Parathyroid adenoma (tissue), 2 donors: ENCODE measurements around the gene AK1.
"Not testable (repeated sequence)": the region's sequence is repeated elsewhere in the genome, so short reads cannot be mapped to it uniquely, and the experiment has no call there.

ENCODE experiments used
- H2AFZ ChIP-seq: fragments of 300-600 bp; sonication (generic); one replicate; pipeline ENCODE4 v1.7.0; 2017; ENCODE audit warnings: antibody characterized with exemption, mild to moderate bottlenecking
- H3K27ac ChIP-seq: fragments of 300-600 bp; sonication (generic); one replicate; pipeline ENCODE4 v1.7.0; 2017
- H3K27me3 ChIP-seq: fragments of 300-600 bp; sonication (generic); one replicate; pipeline ENCODE4 v1.7.0; 2017; ENCODE audit warnings: low read length; ENCODE audit not compliant: control insufficient read depth, insufficient read depth
- H3K36me3 ChIP-seq: fragments of 300-600 bp; sonication (generic); one replicate; pipeline ENCODE4 v1.7.0; 2017; ENCODE audit warnings: low read length; ENCODE audit not compliant: control insufficient read depth, insufficient read depth
- H3K4me1 ChIP-seq: fragments of 300-600 bp; sonication (generic); one replicate; pipeline ENCODE4 v1.7.0; 2017; ENCODE audit warnings: control low read depth
- H3K4me2 ChIP-seq: fragments of 300-600 bp; sonication (generic); one replicate; pipeline ENCODE4 v1.7.0; 2017; ENCODE audit warnings: low read length
- H3K4me3 ChIP-seq: fragments of 300-600 bp; sonication (generic); one replicate; pipeline ENCODE4 v1.7.0; 2017; ENCODE audit warnings: low read depth, low read length
- H3K79me2 ChIP-seq: fragments of 300-600 bp; sonication (generic); one replicate; pipeline ENCODE4 v1.7.0; 2017; ENCODE audit warnings: control low read depth
- H3K9ac ChIP-seq: fragments of 300-600 bp; sonication (generic); one replicate; pipeline ENCODE4 v1.7.0; 2017; ENCODE audit warnings: mild to moderate bottlenecking
- H3K9me3 ChIP-seq: fragments of 300-600 bp; sonication (generic); one replicate; pipeline ENCODE4 v1.7.0; 2017; ENCODE audit warnings: low read length; ENCODE audit not compliant: control insufficient read depth
- CTCF ChIP-seq: fragments of 300-600 bp; sonication (generic); IDR thresholded peaks from one replicate; pipeline ENCODE4 v1.7.0; 2017; ENCODE audit warnings: antibody characterized with exemption, mild to moderate bottlenecking
- donor health status: primary hyperparathyroidism.

The AK1 gene

DNA sequence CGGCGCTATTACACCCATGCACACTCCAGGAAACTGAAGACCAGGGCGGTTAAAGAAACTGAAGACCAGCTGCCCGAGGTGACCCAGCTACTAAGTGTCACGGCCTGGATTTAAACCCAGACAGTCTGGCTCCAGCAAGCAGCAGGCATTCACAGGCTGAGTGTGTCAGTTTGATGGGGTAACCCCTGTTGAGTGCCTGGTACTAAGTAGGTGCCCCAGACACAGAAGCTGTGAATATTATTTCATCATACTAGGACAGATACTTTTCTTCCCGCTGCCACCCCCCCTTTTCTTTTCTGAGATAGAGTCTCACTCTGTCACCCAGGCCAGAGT, 30.3 kb downstream of the AK1 start:
- H3K9me3 ChIP-seq = peaks cover 4% of the 10 kb centered on the region
- H3K4me2 ChIP-seq = no peak overlapping the region
- no peaks in the 10 kb centered on the region for H3K36me3 ChIP-seq
- H3K27me3 ChIP-seq = no peaks in the 10 kb centered on the region
- H3K4me1 ChIP-seq = no peaks in the 10 kb centered on the region
- H3K79me2 ChIP-seq = no peaks in the 10 kb centered on the region
- TF ChIP-seq CTCF = no peak
- no peak overlapping the region for H3K27ac ChIP-seq
- H3K4me3 ChIP-seq = no peak overlapping the region
- no peak overlapping the region for H2AFZ ChIP-seq
- H3K9ac ChIP-seq = no peak overlapping the region

DNA sequence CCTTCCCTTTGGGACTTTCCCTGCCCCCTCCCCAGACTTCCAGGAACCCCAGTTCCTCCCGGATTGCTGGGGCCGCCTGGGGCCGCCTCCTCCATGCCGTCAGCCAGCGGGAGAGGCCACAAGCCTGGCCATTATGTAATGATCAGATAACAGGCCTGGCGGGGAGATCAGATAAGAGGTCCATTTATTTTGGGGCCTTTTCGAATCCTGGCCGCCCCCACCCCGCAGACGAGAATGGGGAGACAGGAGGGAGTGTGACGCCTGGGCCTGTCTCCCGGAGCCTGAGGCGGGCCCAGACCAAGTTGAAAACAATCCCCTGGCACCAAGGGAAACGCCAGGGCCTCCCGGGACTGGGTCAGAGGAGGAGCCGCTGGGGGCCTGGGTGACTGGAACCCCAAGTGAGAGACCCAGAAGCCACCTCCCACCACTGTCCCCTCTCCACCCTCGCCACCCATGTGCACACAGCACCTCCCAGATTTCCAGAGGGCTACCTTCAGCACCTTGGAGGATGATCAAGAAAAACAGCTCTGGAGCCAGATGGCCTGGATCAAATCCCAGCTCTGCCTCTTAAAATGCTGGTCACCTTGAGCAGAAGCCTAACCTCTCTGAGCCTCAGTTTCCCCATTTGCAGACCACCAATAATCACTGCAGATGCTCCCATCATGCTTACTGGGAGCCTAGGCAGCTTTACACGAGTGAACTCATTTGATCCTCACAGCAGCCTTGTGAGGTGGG, 30.9 kb downstream of the AK1 start:
- H3K27me3 ChIP-seq = no peaks in the 10 kb centered on the region
- no peak overlapping the region for H3K4me2 ChIP-seq
- no peak overlapping the region for H3K4me3 ChIP-seq
- H3K27ac ChIP-seq = peak overlapping the region; percentile 29
- H3K36me3 ChIP-seq = no peaks in the 10 kb centered on the region
- no peak overlapping the region for H3K9ac ChIP-seq
- H3K4me1 ChIP-seq = no peaks in the 10 kb centered on the region
- TF ChIP-seq CTCF = no peak
- H2AFZ ChIP-seq = peak overlapping the region; percentile 53
- H3K79me2 ChIP-seq = no peaks in the 10 kb centered on the region
- peaks cover 4% of the 10 kb centered on the region for H3K9me3 ChIP-seq

DNA sequence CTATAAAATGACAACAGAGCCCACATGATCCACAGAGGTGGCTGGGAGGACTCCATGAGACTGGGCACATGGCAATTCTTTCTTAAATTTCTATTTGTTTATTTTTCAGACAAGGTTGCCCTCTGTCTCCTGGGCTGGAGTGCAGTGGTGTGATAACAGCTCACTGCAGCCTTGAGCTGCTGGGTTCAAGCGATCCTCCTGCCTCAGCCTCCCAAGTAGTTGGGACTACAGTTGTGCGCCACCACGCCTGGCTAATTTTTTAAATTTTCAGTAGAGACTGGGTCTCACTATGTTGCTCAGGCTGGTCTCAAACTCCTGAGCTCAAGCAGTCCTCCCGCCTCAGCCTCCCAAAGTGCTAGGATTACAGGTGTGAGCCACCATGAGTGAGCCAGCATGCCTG, 31.9 kb downstream of the AK1 start:
- peak overlapping the region; percentile 54 for H3K27ac ChIP-seq
- not testable (repeated sequence) for H3K4me3 ChIP-seq, H3K9me3 ChIP-seq, H2AFZ ChIP-seq, H3K79me2 ChIP-seq, H3K36me3 ChIP-seq, H3K9ac ChIP-seq, H3K4me2 ChIP-seq, H3K27me3 ChIP-seq, H3K4me1 ChIP-seq

DNA sequence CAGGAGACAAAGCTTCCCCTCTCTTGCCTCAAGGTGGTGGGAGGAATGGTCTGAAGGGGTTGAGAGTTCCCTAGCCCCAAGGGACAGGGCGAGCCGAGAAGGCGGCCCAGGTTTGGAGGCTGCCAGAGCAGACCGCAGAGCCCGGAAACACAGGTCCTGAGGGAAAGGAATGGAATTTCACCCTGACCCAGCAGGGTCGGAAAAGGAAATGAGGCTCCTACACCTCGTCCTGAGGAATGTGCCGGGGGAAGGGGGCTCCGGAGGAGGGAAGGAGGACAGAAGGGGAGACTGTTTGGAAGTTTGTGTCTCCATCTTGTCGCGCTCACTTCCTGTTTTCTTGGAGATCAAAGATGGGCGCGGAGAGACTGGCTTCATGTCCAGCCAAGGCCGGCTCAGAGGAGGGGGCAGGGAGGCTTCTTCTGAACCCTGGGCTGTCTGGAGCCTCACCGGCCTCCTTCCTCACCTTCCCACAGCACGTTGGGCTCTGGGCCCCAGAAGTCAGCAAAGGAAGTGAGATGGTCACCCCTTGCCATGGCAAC, 32.6 kb downstream of the AK1 start:
- H3K36me3 ChIP-seq = no peaks in the 10 kb centered on the region
- no peak overlapping the region for H2AFZ ChIP-seq
- peak overlapping the region; percentile 54 for H3K27ac ChIP-seq
- no peak overlapping the region for H3K4me3 ChIP-seq
- H3K9ac ChIP-seq = no peak overlapping the region
- no peaks in the 10 kb centered on the region for H3K79me2 ChIP-seq
- H3K9me3 ChIP-seq = peaks cover 4% of the 10 kb centered on the region
- no peak overlapping the region for H3K4me2 ChIP-seq
- TF ChIP-seq CTCF = no peak
- no peaks in the 10 kb centered on the region for H3K4me1 ChIP-seq
- H3K27me3 ChIP-seq = no peaks in the 10 kb centered on the region

- Histone ChIP-seq H2AFZ (no peak overlapping the region), H3K36me3 (no peaks in the 10 kb centered on the region), H3K27me3 (no peaks in the 10 kb centered on the region), H3K79me2 (no peaks in the 10 kb centered on the region), H3K27ac (no peak overlapping the region), H3K9ac (no peak overlapping the region), H3K4me3 (no peak overlapping the region), H3K9me3 (no peaks in the 10 kb centered on the region), H3K4me2 (no peak overlapping the region), H3K4me1 (no peaks in the 10 kb centered on the region)
- no peak for TF ChIP-seq CTCF
Measured at GRCh38 chr9:127841087-127841835, 36.2 kb downstream of the AK1 start.
